Transverse colon (tissue), 4 donors: Measurements from ENCODE around the gene USP34. TPM values are rescaled to one million over a fixed set of nuclear protein-coding genes. Genes with fewer than 3 reads are reported as not detected.
A peak's percentile ranks its signal among the peaks of the same experiment; 100 is the strongest.

ENCODE experiments used
- DNase-seq: peaks from one replicate; pipeline ENCODE4 v3.0.0-alpha.2; 2019
- H3K27ac ChIP-seq, 4 donors: fragments of 200-600 bp; sonication (generic); 2 replicates each; pipeline ENCODE4 v1.5.1; 2016 to 2018; ENCODE audit warnings: inconsistent platforms in 4 of 4
- H3K27me3 ChIP-seq: fragments of 200-600 bp; sonication (generic); 2 replicates; pipeline ENCODE4 v1.5.1; 2017; ENCODE audit warnings: inconsistent platforms
- H3K36me3 ChIP-seq, 4 donors: fragments of 200-600 bp; sonication (generic); 2 replicates each; pipeline ENCODE4 v1.5.1; 2017 to 2019; ENCODE audit warnings: inconsistent platforms in 4 of 4
- H3K4me1 ChIP-seq, 4 donors: fragments of 200-600 bp; sonication (generic); 2 replicates each; pipeline ENCODE4 v1.5.1; 2017 to 2020; ENCODE audit warnings: inconsistent platforms in 4 of 4
- H3K4me3 ChIP-seq, 4 donors: fragments of 200-600 bp; sonication (generic); 1 replicate in 1 of 4; 2 replicates in 3 of 4; pipeline versions ENCODE4 v1.5.1 to v1.6.1; 2017 to 2019; ENCODE audit warnings: inconsistent platforms in 4 of 4
- H3K9me3 ChIP-seq, 2 donors: fragments of 200-600 bp; sonication (generic); 2 replicates each; pipeline ENCODE4 v1.5.1; 2017 to 2019; ENCODE audit warnings: inconsistent platforms in 2 of 2
- EP300 ChIP-seq: sonication (generic); formaldehyde crosslinking; IDR thresholded peaks from one replicate; pipeline ENCODE4 v1.6.1; 2017; ENCODE audit warnings: antibody characterized with exemption, low read depth
- POLR2A ChIP-seq: fragments of 450-650 bp; IDR thresholded peaks from one replicate; pipeline ENCODE4 v1.6.1; 2016; ENCODE audit warnings: antibody characterized with exemption, mild to moderate bottlenecking, moderate library complexity
- POLR2AphosphoS5 ChIP-seq, 3 donors: sonication (generic); formaldehyde crosslinking; IDR thresholded peaks; one replicate each; pipeline ENCODE4 v1.6.1; 2016; ENCODE audit warnings: antibody characterized with exemption in 3 of 3
- WGBS, 2 donors: methylation state at CpG; one replicate each; pipeline ENCODE4 v1.1.5; 2018; ENCODE audit warnings: low coverage in 1 of 2; 5-methylcytosine and 5-hydroxymethylcytosine counted together
- in situ Hi-C, 4 donors: fragments of 200-750 bp; cut with MboI; loops; one replicate each; pipeline versions ENCODE4 v1.15.0 to v1.15.1; 2017; ENCODE audit warnings: low sequenced_read_pairs in 3 of 4, low pct_ligation_motif_present in 1 of 4, low pct_unique_long_range_greater_than_20kb in 1 of 4
- intact Hi-C: fragments of 100-400 bp; cut with DNase I; formaldehyde crosslinking; loops from one replicate; pipeline ENCODE4 v1.15.1; 2023; ENCODE audit warnings: low total_unique reads
- total RNA-seq, 4 donors: library from RNA; depleted of rRNA; stranded (reverse); fragments of >200 nt; gene quantifications; one replicate each; pipeline ENCODE4 v1.1.0, GENCODE V29; 2016
- TF ChIP-seq, protein P1 (sequence below), 5 experiments: fragments of 200-600 bp in 3 of 5; fragments of 450-650 bp in 2 of 5; sonication (generic) in 3 of 5; IDR thresholded peaks; 1 replicate in 2 of 5; 2 replicates in 3 of 5; pipeline ENCODE4 v1.5.1; 2016 to 2017; ENCODE audit warnings: antibody characterized with exemption in 5 of 5, inconsistent platforms in 3 of 5, mild to moderate bottlenecking in 2 of 5, moderate library complexity in 1 of 5

The USP34 gene
- total RNA-seq, 4 donors from 2014 or later, result 103 to 181 (median 115) TPM

DNA sequence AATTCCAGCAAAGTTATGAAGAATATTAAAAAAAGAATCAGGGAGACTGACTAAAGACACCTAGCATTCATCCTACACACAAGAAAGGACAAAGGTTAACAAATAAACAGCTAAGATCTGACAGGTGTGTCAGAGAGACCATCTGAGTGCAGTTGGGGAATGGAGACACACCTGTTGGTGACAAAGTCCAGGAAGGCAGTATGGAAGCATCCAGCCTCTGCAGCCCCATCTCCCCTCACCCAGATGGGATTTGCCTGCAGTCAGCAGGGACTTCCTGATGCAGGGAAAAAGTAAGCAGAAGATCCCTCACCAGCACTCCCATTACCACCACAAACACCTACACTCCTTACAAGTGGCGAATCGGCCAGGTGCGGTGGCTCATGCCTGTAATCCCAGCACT, 37.9 kb downstream of the USP34 start:
- intact Hi-C loops (no loop called here), in situ Hi-C loops (loop anchor here in 1 of 4 donors (25.0 kb wide), 1 partner anchor 229 kb away; no protein-coding TSS in a partner anchor)
- TF ChIP-seq POLR2AphosphoS5 (IDR thresholded peaks at IDR 0.05) (peak in 1 of 3 donors; percentile 28), POLR2A (no peak)
- DNase-seq, result peak; percentile 39
- Histone ChIP-seq H3K4me1 (peaks cover 4 to 66% (median 40%) of the 10 kb centered on the region in 4 donors), H3K27me3 (no peaks in the 10 kb centered on the region), H3K4me3 (no peak overlapping the region), H3K36me3 (no peaks in the 10 kb centered on the region), H3K9me3 (no peaks in the 10 kb centered on the region), H3K27ac (peak overlapping the region; percentile 17 to 53 (median 46))
- 68% methylated on average over 3 of the region's 3 CpGs; no CpG with 5 or more reads in 1 of the 2 donors for WGBS, 2 donors

DNA sequence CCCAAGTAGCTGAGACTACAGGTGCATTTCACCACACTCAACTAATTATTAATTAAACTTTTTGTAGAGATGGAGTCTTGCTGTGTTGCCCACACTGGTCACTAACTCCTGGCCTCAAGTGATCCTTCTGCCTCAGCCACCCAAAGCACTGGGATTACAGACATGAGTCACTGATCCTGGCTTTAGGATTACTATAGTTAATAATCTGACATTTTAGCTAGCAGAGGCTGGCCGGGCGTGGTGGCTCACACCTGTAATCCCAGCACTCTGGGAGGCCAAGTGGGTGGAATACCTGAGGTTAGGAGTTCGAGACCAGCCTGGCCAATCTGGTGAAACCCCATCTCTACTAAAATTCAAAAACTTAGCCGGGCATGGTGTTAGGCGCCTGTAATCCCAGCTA, 39.5 kb downstream of the USP34 start:
- H3K4me1 ChIP-seq, result peaks cover 7 to 58% (median 37%) of the 10 kb centered on the region in 4 donors
- TF ChIP-seq EP300 (no peak), POLR2AphosphoS5 (IDR thresholded peaks at IDR 0.05) (no peak), POLR2A (no peak)
- TF ChIP-seq, protein P1, sequence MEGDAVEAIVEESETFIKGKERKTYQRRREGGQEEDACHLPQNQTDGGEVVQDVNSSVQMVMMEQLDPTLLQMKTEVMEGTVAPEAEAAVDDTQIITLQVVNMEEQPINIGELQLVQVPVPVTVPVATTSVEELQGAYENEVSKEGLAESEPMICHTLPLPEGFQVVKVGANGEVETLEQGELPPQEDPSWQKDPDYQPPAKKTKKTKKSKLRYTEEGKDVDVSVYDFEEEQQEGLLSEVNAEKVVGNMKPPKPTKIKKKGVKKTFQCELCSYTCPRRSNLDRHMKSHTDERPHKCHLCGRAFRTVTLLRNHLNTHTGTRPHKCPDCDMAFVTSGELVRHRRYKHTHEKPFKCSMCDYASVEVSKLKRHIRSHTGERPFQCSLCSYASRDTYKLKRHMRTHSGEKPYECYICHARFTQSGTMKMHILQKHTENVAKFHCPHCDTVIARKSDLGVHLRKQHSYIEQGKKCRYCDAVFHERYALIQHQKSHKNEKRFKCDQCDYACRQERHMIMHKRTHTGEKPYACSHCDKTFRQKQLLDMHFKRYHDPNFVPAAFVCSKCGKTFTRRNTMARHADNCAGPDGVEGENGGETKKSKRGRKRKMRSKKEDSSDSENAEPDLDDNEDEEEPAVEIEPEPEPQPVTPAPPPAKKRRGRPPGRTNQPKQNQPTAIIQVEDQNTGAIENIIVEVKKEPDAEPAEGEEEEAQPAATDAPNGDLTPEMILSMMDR (IDR thresholded peaks at IDR 0.05), result no peak
- no peak for DNase-seq
- intact Hi-C loops, result no loop called here
- H3K4me3 ChIP-seq, result no peak overlapping the region
- H3K27ac ChIP-seq, result no peak overlapping the region
- 84 to 100% methylated on average over 3 to 5 of the region's 5 CpGs for WGBS, 2 donors
- H3K9me3 ChIP-seq, result no peaks in the 10 kb centered on the region
- H3K27me3 ChIP-seq, result no peaks in the 10 kb centered on the region
- in situ Hi-C loops, result loop anchor here in 1 of 4 donors (25.0 kb wide), 1 partner anchor 231 kb away; no protein-coding TSS in a partner anchor
- H3K36me3 ChIP-seq, result no peaks in the 10 kb centered on the region

DNA sequence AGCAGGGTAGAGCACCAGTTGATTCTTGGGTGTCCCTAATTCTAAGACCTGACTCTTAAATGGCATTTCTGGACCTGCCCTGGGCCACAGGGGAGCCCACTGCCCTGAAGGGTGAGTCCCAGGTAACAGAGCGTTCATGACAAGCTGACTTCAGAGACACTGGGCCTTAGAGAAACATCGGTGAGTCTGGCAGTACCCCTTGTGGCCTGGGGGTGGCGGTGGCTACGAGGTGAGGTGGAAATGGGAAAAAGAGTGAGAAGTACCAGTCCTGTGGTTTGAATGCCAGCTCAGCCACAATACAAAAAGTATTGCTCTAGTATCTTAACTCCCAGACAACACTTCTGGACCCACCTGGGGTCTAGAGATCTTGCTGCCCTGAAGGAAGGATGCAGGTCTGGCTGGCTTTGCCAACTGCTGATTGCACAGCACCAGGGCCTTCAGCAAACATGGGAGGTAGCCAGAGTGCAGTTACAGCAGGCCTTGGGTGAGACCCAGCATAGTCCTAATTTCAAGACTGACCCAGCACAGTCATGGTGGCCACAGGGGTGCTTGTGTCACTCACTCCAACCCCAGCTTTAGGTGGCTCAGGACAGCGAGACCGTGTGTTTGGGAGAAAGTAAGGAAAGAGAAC, 44.5 kb downstream of the USP34 start:
- DNase-seq, result peak; percentile 76
- Histone ChIP-seq H3K27me3 (no peaks in the 10 kb centered on the region), H3K4me3 (no peak overlapping the region), H3K36me3 (no peaks in the 10 kb centered on the region), H3K27ac (peak overlapping the region in 1 of 4 donors; percentile 9), H3K9me3 (no peaks in the 10 kb centered on the region), H3K4me1 (peaks cover 4 to 29% (median 17%) of the 10 kb centered on the region in 4 donors)
- 62% methylated on average over 6 of the region's 6 CpGs; no CpG with 5 or more reads in 1 of the 2 donors for WGBS, 2 donors
- in situ Hi-C loops (loop anchor here in 1 of 4 donors (25.0 kb wide), 1 partner anchor 236 kb away; no protein-coding TSS in a partner anchor), intact Hi-C loops (no loop called here)
- TF ChIP-seq, protein P1 (IDR thresholded peaks at IDR 0.05), result peak; percentile 61 to 85 (median 77)
- TF ChIP-seq POLR2A (no peak), EP300 (no peak)

DNA sequence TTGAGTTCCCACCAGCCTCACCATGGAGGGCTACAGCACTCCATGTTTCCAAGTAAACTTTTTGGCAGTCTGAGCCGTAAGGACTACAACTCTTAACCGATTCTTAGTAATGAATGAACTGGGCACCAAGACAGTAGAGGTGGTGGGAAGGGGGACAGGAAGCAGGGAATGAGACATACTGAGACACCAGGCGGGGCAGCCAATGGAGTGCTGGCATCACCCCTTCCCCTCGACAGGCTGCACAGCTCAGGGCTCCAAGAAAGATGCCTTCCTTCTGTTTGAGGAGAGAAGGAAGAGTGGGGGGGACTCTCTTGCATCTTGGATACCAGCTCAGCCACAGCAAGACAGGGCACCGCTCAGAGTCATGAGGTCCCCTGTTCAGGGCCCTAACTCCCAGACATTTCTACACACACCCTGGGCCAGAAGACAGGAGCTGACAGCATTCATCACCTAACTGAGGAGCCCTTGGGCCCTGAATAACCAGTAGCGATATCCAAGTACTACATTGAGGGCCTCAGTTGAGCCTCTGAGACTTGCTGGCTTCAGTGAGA, 45.2 kb downstream of the USP34 start:
- H3K4me3 ChIP-seq, result no peak overlapping the region
- H3K9me3 ChIP-seq, result no peaks in the 10 kb centered on the region
- H3K27ac ChIP-seq, result peak overlapping the region in 1 of 4 donors; percentile 9
- 78 to 100% methylated on average over 2 to 6 of the region's 6 CpGs for WGBS, 2 donors
- intact Hi-C loops, result no loop called here
- H3K36me3 ChIP-seq, result no peaks in the 10 kb centered on the region
- in situ Hi-C loops, result loop anchor here in 1 of 4 donors (25.0 kb wide), 1 partner anchor 237 kb away; no protein-coding TSS in a partner anchor
- DNase-seq, result no peak
- TF ChIP-seq POLR2A (no peak), POLR2AphosphoS5 (IDR thresholded peaks at IDR 0.05) (no peak), EP300 (no peak)
- TF ChIP-seq, protein P1 (IDR thresholded peaks at IDR 0.05), result no peak
- no peaks in the 10 kb centered on the region for H3K27me3 ChIP-seq
- peaks cover 4 to 27% (median 17%) of the 10 kb centered on the region in 4 donors for H3K4me1 ChIP-seq
